AG09319 (cell line): ENCODE measurements around the gene LHB.
"Not testable (repeated sequence)": the region's sequence is repeated elsewhere in the genome, so short reads cannot be mapped to it uniquely, and the experiment has no call there.

ENCODE experiments used
- DNase-seq: peaks from one replicate; pipeline ENCODE4 v3.0.0-alpha.2; 2010; ENCODE audit warnings: low read depth; ENCODE audit errors: extremely low read depth
- CTCF ChIP-seq: IDR thresholded peaks from 2 replicates; pipeline ENCODE4 v1.5.1; 2011; ENCODE audit warnings: low read depth, mild to moderate bottlenecking, inconsistent platforms, low read length, moderate library complexity

The LHB gene

DNA sequence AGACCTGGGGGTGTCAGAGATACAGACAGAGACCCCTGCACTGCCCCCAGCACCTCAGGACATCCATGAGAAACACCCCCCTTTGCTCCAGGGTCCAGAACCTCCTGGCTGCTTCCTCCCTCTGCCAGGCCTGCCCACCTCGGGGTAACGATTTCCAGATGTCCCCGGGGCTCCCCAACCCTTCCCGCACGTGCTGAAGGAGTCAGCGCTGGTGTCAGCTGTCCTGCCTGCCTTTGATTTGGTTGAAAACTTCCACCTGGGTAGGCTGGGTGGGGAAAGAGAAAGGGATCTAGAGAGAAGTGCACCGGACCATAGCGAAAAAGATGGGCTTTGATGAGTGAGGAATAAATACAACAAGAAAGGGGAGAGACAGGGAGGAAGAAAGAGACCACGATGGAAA, 42.2 kb upstream of the LHB start:
- TF ChIP-seq CTCF = no peak
- DNase-seq = no peak

- no peak for TF ChIP-seq CTCF
Measured at GRCh38 chr19:49058562-49058961, 41.7 kb upstream of the LHB start.

GRCh38 chr19:49057636-49058234, 40.8 kb upstream of the LHB start, which contains the start of gene CGB7:
CGB7 (minus strand) TSS chr19:49057749; CDS start chr19:49055375, 2,374 bp downstream.
- no peak for DNase-seq
- TF ChIP-seq CTCF = no peak

More at GRCh38 chr19:49058562-49058961, 41.7 kb upstream of the LHB start:
- no peak for DNase-seq

- not testable (repeated sequence) for DNase-seq
Measured at GRCh38 chr19:49056902-49057596, 40.2 kb upstream of the LHB start.

DNA sequence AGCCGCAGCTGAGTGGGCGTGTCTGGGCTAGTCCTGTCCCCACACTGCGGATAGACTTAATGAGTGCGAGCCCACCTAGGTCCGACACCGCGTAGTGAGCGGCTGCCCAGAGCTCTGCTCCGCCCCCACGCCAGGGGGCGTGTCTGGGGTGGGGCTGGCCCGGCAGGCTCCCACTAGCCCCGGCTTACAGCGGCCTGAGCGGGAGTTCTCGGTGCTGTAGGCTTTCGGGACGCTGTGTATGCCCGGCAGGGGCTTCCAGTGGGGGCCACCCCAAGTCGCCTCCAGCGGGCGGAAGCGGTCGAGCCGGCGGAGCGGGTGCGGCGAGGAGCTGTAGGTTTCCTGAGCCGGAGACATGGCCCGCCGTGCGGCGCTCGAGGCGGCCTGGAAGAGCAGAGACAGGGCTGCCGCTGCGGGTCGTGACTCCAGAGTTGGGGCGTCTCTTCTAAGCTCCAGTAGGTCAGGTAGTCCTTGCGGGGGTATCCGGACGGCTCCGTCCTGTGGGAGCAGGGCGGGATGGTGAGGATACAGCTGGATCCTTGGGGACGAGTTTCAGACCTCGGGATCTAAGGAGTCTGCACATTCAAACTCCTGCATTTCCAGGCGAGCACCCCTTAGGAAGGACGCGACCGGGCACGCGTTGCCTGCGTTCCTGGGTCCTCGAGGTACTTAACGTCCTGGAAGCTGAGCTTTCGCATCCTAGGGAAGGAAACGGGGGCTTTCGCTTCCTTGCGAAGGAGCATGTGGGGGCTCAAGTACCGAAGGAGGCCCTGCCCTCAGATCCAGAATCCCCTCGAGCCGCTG, 39.4 kb upstream of the LHB start:
- peak; percentile 19 for TF ChIP-seq CTCF
- DNase-seq = no peak

DNA sequence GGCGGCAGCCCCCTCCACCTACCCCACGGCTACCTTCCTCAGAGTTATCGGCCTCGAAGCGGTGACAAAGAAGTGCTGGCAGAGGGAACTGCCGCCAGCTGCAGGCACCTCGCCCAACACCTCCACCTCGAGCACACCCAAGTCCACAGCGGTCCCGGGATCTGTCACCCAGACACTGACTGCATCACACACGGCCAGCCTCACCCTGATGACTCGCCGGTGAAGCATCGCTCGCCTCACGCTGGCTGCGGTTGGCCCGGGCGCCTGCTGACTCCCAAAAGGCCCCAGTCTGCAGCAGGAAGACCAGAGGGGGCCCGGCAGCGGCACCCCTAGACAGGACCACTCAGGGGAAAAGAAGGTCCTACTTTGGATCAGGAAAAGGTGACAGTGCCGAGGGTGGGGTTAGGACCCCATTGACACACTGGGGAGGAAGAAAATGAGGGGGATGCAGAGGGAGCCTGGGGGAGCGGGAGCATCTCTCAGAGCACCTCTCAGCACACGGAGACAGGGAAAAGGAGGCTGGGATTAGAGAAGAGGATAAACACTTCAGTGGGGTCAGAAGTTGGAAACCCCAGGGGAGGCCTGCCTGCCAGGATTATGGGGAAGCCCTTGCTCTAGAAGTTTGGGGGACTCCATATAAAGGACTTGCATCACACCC, 33.6 kb upstream of the LHB start:
- not testable (repeated sequence) for DNase-seq

GRCh38 chr19:49049834-49050233, 32.9 kb upstream of the LHB start:
- DNase-seq = not testable (repeated sequence)

- not testable (repeated sequence) for DNase-seq
Measured at GRCh38 chr19:49049011-49049410, 32.1 kb upstream of the LHB start, which contains the start of gene CGB8. CGB8 (minus strand) TSS chr19:49049111; CDS start chr19:49048739, 372 bp downstream.

DNA sequence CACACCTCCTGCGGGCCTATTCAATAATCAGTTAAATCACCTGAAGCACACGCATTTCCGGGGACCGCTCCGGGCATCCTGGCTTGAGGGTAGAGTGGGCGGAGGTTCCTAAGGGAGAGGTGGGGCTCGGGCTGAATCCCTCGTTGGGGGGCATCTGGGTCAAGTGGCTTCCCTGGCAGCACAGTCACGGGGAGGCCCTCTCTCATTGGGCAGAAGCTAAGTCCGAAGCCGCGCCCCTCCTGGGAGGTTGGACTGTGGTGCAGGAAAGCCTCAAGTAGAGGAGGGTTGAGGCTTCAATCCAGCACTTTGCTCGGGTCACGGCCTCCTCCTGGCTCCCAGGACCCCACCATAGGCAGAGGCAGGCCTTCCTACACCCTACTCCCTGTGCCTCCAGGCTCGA, 26.7 kb upstream of the LHB start, which contains the start of gene CGB5:
CGB5 (plus strand) TSS at position 301 of the 400 bp plus-strand sequence. CDS start 362 bp downstream, outside the sequence.
- DNase-seq = not testable (repeated sequence)

DNA sequence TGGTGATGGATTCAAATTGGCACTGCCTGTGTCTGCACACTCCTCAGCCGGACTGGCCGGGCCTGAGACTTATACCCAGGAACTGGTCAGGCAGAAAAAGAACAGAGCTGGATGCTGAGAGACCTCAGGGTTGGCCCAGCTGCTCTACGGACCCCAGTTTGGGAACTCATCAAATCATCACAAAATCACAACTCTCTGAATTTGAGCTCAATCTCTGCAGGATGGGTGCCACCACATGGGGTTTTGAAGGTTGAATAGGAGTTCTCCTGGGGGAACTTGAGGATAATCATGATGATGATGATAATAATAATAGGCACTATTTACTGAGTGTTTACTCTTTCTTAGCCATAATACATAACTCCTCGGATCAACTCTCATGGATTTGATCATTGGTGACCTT, 25.8 kb upstream of the LHB start:
- DNase-seq = not testable (repeated sequence)
